H9 (cell line): ENCODE results near the gene LRMDA. TPM values are rescaled to one million over a fixed set of nuclear protein-coding genes. Genes with fewer than 3 reads are reported as not detected.

Experiments used
- DNase-seq: peaks from one replicate; pipeline ENCODE4 v3.0.0-alpha.2; 2017
- H2AFZ ChIP-seq: one replicate; pipeline ENCODE4 v1.6.1; 2013; ENCODE audit warnings: mild to moderate bottlenecking, low read length, control low read depth, moderate library complexity
- H2AK5ac ChIP-seq: 2 replicates; pipeline ENCODE4 v1.6.1; 2013; ENCODE audit warnings: low read length, control low read depth, mixed read lengths; ENCODE audit not compliant: insufficient read length
- H2BK120ac ChIP-seq: one replicate; pipeline ENCODE4 v1.6.1; 2013; ENCODE audit warnings: low read depth, mild to moderate bottlenecking, low read length, control low read depth, inconsistent platforms; ENCODE audit not compliant: poor library complexity, severe bottlenecking
- H2BK12ac ChIP-seq: 2 replicates; pipeline ENCODE4 v1.6.1; 2013; ENCODE audit warnings: low read length, control low read depth, mixed read lengths, low read depth; ENCODE audit not compliant: insufficient read length
- H2BK15ac ChIP-seq: 2 replicates; pipeline ENCODE4 v1.6.1; 2013; ENCODE audit warnings: low read depth, low read length, control low read depth
- H2BK20ac ChIP-seq: one replicate; pipeline ENCODE4 v1.6.1; 2013; ENCODE audit warnings: low read depth, mild to moderate bottlenecking, low read length, control low read depth, inconsistent platforms; ENCODE audit not compliant: poor library complexity, severe bottlenecking
- H2BK5ac ChIP-seq: 2 replicates; pipeline ENCODE4 v1.6.1; 2013; ENCODE audit warnings: low read length, control low read depth, mixed read lengths; ENCODE audit not compliant: insufficient read length
- H3K14ac ChIP-seq: 2 replicates; pipeline ENCODE4 v1.6.1; 2013; ENCODE audit warnings: low read length, control low read depth; ENCODE audit not compliant: insufficient read depth
- H3K18ac ChIP-seq: 2 replicates; pipeline ENCODE4 v1.6.1; 2013; ENCODE audit warnings: low read depth, mild to moderate bottlenecking, mixed read lengths, low read length, control low read depth; ENCODE audit not compliant: insufficient read length
- H3K23ac ChIP-seq: 2 replicates; pipeline ENCODE4 v1.6.1; 2013; ENCODE audit warnings: low read length, control low read depth, mixed read lengths, low read depth; ENCODE audit not compliant: insufficient read length
- H3K23me2 ChIP-seq: 2 replicates; pipeline ENCODE4 v1.6.1; 2013; ENCODE audit warnings: low read depth, mild to moderate bottlenecking, mixed read lengths, low read length, control low read depth; ENCODE audit not compliant: insufficient read length, poor library complexity, severe bottlenecking
- H3K27ac ChIP-seq: 2 replicates; pipeline ENCODE4 v1.5.1; 2013; ENCODE audit warnings: low read length, control low read depth, mixed read lengths, low read depth; ENCODE audit not compliant: insufficient read length
- H3K27me3 ChIP-seq: 2 replicates; pipeline ENCODE4 v1.6.1; 2013; ENCODE audit warnings: low read length, control low read depth, inconsistent platforms; ENCODE audit not compliant: insufficient read depth
- H3K4ac ChIP-seq: 2 replicates; pipeline ENCODE4 v1.6.1; 2013; ENCODE audit warnings: low read depth, mild to moderate bottlenecking, control low read depth, inconsistent platforms, low read length, moderate library complexity
- H3K4me1 ChIP-seq: 2 replicates; pipeline ENCODE4 v1.6.1; 2013; ENCODE audit warnings: low read length, control low read depth, inconsistent platforms; ENCODE audit not compliant: insufficient read depth
- H3K4me2 ChIP-seq: 2 replicates; pipeline ENCODE4 v1.6.1; 2013; ENCODE audit warnings: low read length, control low read depth, mixed read lengths; ENCODE audit not compliant: insufficient read length, insufficient read depth
- H3K56ac ChIP-seq: 2 replicates; pipeline ENCODE4 v1.6.1; 2013; ENCODE audit warnings: low read depth, mild to moderate bottlenecking, mixed read lengths, low read length, control low read depth; ENCODE audit not compliant: insufficient read length
- H3K79me1 ChIP-seq: 2 replicates; pipeline ENCODE4 v1.6.1; 2013; ENCODE audit warnings: low read depth, mild to moderate bottlenecking, moderate library complexity, low read length, control low read depth, inconsistent platforms; ENCODE audit not compliant: insufficient read depth, poor library complexity, severe bottlenecking
- H3K79me2 ChIP-seq: 2 replicates; pipeline ENCODE4 v1.6.1; 2013; ENCODE audit warnings: low read length, control low read depth, inconsistent platforms; ENCODE audit not compliant: insufficient read depth
- H3K9ac ChIP-seq: 2 replicates; pipeline ENCODE4 v1.6.1; 2013; ENCODE audit warnings: low read length, control low read depth, mixed read lengths; ENCODE audit not compliant: insufficient read length; ENCODE audit errors: extremely low read depth
- H3K9me3 ChIP-seq: one replicate; pipeline ENCODE4 v1.6.1; 2013; ENCODE audit warnings: low read depth, low read length, inconsistent platforms; ENCODE audit not compliant: control insufficient read depth
- H3T11ph ChIP-seq: one replicate; pipeline ENCODE4 v1.6.1; 2013; ENCODE audit warnings: mild to moderate bottlenecking, low read length, control low read depth, inconsistent platforms
- H4K20me1 ChIP-seq: one replicate; pipeline ENCODE4 v1.6.1; 2013; ENCODE audit not compliant: control insufficient read depth, insufficient read length, insufficient read depth
- H4K5ac ChIP-seq: 2 replicates; pipeline ENCODE4 v1.6.1; 2013; ENCODE audit warnings: low read depth, mild to moderate bottlenecking, mixed read lengths, low read length, control low read depth; ENCODE audit not compliant: insufficient read length
- H4K8ac ChIP-seq: replicated peaks from 2 replicates; pipeline ENCODE4 v1.6.1; 2013; ENCODE audit warnings: low read length, control low read depth, mixed read lengths, low read depth; ENCODE audit not compliant: insufficient read length
- H4K91ac ChIP-seq: 2 replicates; pipeline ENCODE4 v1.6.1; 2013; ENCODE audit warnings: low read depth, mild to moderate bottlenecking, moderate library complexity, mixed read lengths, low read length, control low read depth; ENCODE audit not compliant: insufficient read length
- H3K27ac Mint-ChIP-seq, 3 experiments: 2 replicates in 2 of 3; 3 replicates in 1 of 3; pipeline ENCODE4 v1.8.0; 2020 to 2021; ENCODE audit warnings: mixed read lengths in 3 of 3, mild to moderate bottlenecking in 1 of 3, moderate library complexity in 1 of 3
- H3K27me3 Mint-ChIP-seq: 2 replicates; pipeline ENCODE4 v1.8.0; 2021; ENCODE audit warnings: low read depth, mild to moderate bottlenecking, moderate library complexity, mixed read lengths
- H3K36me3 Mint-ChIP-seq, 3 experiments: 2 replicates in 2 of 3; 3 replicates in 1 of 3; pipeline ENCODE4 v1.8.0; 2020 to 2021; ENCODE audit warnings: low read depth in 3 of 3, mixed read lengths in 3 of 3; ENCODE audit not compliant: insufficient read depth in 1 of 3
- H3K4me1 Mint-ChIP-seq, 2 experiments: 2 replicates each; pipeline ENCODE4 v1.8.0; 2020; ENCODE audit warnings: mixed read lengths in 2 of 2
- H3K4me3 Mint-ChIP-seq, 2 experiments: 2 replicates in 1 of 2; 3 replicates in 1 of 2; pipeline ENCODE4 v1.8.0; 2020 to 2021; ENCODE audit warnings: mild to moderate bottlenecking in 2 of 2, mixed read lengths in 2 of 2, moderate library complexity in 1 of 2
- H3K9me3 Mint-ChIP-seq, 2 experiments: 2 replicates in 1 of 2; 3 replicates in 1 of 2; pipeline ENCODE4 v1.8.0; 2020; ENCODE audit warnings: mild to moderate bottlenecking in 2 of 2, mixed read lengths in 2 of 2, moderate library complexity in 1 of 2
- WGBS: extraction: QIAGEN DNeasy Blood & Tissue Kit; methylation state at CpG from one replicate; pipeline ENCODE4 v1.1.7; 2013; ENCODE audit warnings: missing lambda C conversion rate, low lambda C conversion rate, mixed read lengths; ENCODE audit not compliant: insufficient read length; ENCODE audit errors: extremely low coverage; 5-methylcytosine and 5-hydroxymethylcytosine counted together
- total RNA-seq: library from RNA; stranded (reverse); gene quantifications from 2 replicates; pipeline ENCODE4 v1.2.1, GENCODE V29; 2021
- TF ChIP-seq, protein P1 (sequence below): fragments of 200-600 bp; sonication (generic); conservative IDR thresholded peaks from 3 replicates; pipeline ENCODE4 v1.8.0; 2021; ENCODE audit warnings: antibody characterized with exemption, mild to moderate bottlenecking

Gene LRMDA
- total RNA-seq, 1 experiment from 2014 or later = 1.8 TPM

DNA sequence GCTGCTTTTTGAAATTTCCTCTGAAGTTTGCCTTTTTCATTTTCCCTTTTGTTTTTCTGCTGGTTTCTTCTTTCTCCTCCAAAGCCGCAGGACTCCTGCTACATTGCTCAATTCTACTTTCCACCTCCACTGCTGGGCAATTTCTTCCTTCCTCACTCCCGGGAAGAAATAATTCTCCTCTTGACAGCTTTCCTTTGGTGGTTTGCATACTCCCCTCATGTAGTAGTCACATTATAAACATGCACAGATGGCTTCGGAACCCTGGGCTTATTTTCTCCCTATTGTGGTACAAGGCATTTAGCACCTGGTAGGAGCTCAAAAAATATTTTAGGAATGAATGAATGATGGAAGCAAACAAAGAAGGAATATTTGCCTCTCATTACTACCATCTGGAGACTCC is 977.2 kb downstream of the LRMDA start:
- no peak overlapping the region for H3K14ac ChIP-seq
- H3K4ac ChIP-seq = no peak overlapping the region
- no peaks in the 10 kb centered on the region for H3K4me1 ChIP-seq
- H2BK20ac ChIP-seq = no peak overlapping the region
- H2BK15ac ChIP-seq = no peak overlapping the region
- no peaks in the 10 kb centered on the region for H3K27me3 ChIP-seq
- H3K9me3 ChIP-seq = no peaks in the 10 kb centered on the region
- H3K18ac ChIP-seq = no peak overlapping the region
- H3K4me3 Mint-ChIP-seq = no peak overlapping the region
- H2AK5ac ChIP-seq = no peak overlapping the region
- H2BK12ac ChIP-seq = no peak overlapping the region
- no peak overlapping the region for H3K56ac ChIP-seq
- H3K27me3 Mint-ChIP-seq = peaks cover 1% of the 10 kb centered on the region; the same call in 1 of the 2 replicates
- no CpG with 5 or more reads among the region's 3 CpGs for WGBS
- H3K9ac ChIP-seq = no peak overlapping the region
- H2BK5ac ChIP-seq = no peak overlapping the region
- no peak overlapping the region for H3K23ac ChIP-seq
- peaks cover 0 to 13% (median 1%) of the 10 kb centered on the region in 3 experiments; a peak in 4 of 7 replicates for H3K36me3 Mint-ChIP-seq
- H4K91ac ChIP-seq = no peak overlapping the region
- TF ChIP-seq, protein P1, sequence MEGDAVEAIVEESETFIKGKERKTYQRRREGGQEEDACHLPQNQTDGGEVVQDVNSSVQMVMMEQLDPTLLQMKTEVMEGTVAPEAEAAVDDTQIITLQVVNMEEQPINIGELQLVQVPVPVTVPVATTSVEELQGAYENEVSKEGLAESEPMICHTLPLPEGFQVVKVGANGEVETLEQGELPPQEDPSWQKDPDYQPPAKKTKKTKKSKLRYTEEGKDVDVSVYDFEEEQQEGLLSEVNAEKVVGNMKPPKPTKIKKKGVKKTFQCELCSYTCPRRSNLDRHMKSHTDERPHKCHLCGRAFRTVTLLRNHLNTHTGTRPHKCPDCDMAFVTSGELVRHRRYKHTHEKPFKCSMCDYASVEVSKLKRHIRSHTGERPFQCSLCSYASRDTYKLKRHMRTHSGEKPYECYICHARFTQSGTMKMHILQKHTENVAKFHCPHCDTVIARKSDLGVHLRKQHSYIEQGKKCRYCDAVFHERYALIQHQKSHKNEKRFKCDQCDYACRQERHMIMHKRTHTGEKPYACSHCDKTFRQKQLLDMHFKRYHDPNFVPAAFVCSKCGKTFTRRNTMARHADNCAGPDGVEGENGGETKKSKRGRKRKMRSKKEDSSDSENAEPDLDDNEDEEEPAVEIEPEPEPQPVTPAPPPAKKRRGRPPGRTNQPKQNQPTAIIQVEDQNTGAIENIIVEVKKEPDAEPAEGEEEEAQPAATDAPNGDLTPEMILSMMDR = no peak
- H3K4me1 Mint-ChIP-seq = peaks cover 2 to 3% of the 10 kb centered on the region in 2 experiments; a peak in 1 of 4 replicates
- H4K5ac ChIP-seq = no peak overlapping the region
- H4K8ac ChIP-seq = no peak overlapping the region
- H3K79me1 ChIP-seq = no peaks in the 10 kb centered on the region
- H3K4me2 ChIP-seq = no peak overlapping the region
- no peak overlapping the region for H3K27ac Mint-ChIP-seq
- no peak overlapping the region for H2BK120ac ChIP-seq
- no peak for DNase-seq
- no peaks in the 10 kb centered on the region for H4K20me1 ChIP-seq
- no peaks in the 10 kb centered on the region for H3K23me2 ChIP-seq
- no peaks in the 10 kb centered on the region for H3K79me2 ChIP-seq
- H3T11ph ChIP-seq = no peak overlapping the region
- peaks cover 4 to 17% of the 10 kb centered on the region in 2 experiments for H3K9me3 Mint-ChIP-seq
- H3K27ac ChIP-seq = no peak overlapping the region
- H2AFZ ChIP-seq = no peak overlapping the region
